GM23338 (cell line): Measurements from ENCODE around the gene TBC1D5. TPM values are rescaled to one million over a fixed set of nuclear protein-coding genes. Genes with fewer than 3 reads are reported as not detected.

Experiments
- ATAC-seq: fragments of 200-7000 bp; cut with Tn5 transposase; 3 replicates; pipeline ENCODE4 v1.9.1; 2020
- DNase-seq: peaks from one replicate; pipeline ENCODE4 v3.0.0-alpha.2; 2015; ENCODE audit warnings: low spot score
- H2AFZ ChIP-seq: fragments of 200-600 bp; sonication (generic); 2 replicates; pipeline ENCODE4 v1.8.0; 2016; ENCODE audit warnings: antibody characterized with exemption, mild to moderate bottlenecking, moderate library complexity
- H3F3A ChIP-seq: fragments of 200-600 bp; sonication (generic); replicated peaks from 2 replicates; pipeline ENCODE4 v1.8.0; 2017; ENCODE audit warnings: antibody characterized with exemption, mixed run types, low read depth
- H3K27ac ChIP-seq: fragments of 200-600 bp; sonication (generic); 2 replicates; pipeline ENCODE4 v1.6.1; 2016; ENCODE audit warnings: low read depth
- H3K27me3 ChIP-seq: fragments of 200-600 bp; sonication (generic); 2 replicates; pipeline ENCODE4 v1.8.0; 2016; ENCODE audit warnings: mild to moderate bottlenecking, mixed run types, moderate library complexity; ENCODE audit not compliant: insufficient read depth
- H3K36me3 ChIP-seq: fragments of 200-600 bp; sonication (generic); 2 replicates; pipeline ENCODE4 v1.8.0; 2016; ENCODE audit warnings: mild to moderate bottlenecking; ENCODE audit not compliant: insufficient read depth
- H3K4me1 ChIP-seq: fragments of 200-600 bp; sonication (generic); 2 replicates; pipeline ENCODE4 v1.8.0; 2016; ENCODE audit warnings: mild to moderate bottlenecking, moderate library complexity; ENCODE audit not compliant: insufficient read depth
- H3K4me2 ChIP-seq: fragments of 200-600 bp; sonication (generic); 2 replicates; pipeline ENCODE4 v1.7.1; 2017; ENCODE audit warnings: mixed run types
- H3K4me3 ChIP-seq: fragments of 200-600 bp; sonication (generic); 2 replicates; pipeline ENCODE4 v1.6.1; 2016; ENCODE audit warnings: mixed run types
- H3K79me2 ChIP-seq: fragments of 200-600 bp; sonication (generic); replicated peaks from 2 replicates; pipeline ENCODE4 v1.8.0; 2017; ENCODE audit warnings: mild to moderate bottlenecking; ENCODE audit not compliant: insufficient read depth
- H3K9me2 ChIP-seq: fragments of 200-600 bp; sonication (generic); 2 replicates; pipeline ENCODE4 v1.8.0; 2017; ENCODE audit not compliant: insufficient read depth
- H4K20me1 ChIP-seq: fragments of 200-600 bp; sonication (generic); replicated peaks from 2 replicates; pipeline ENCODE4 v1.8.0; 2017; ENCODE audit warnings: mild to moderate bottlenecking; ENCODE audit not compliant: insufficient read depth
- H3K27ac Mint-ChIP-seq: 2 replicates; pipeline ENCODE4 v1.8.0; 2020; ENCODE audit warnings: inconsistent platforms, mild to moderate bottlenecking, moderate library complexity, mixed read lengths
- H3K27me3 Mint-ChIP-seq: 3 replicates; pipeline ENCODE4 v1.8.0; 2022; ENCODE audit warnings: low read depth, mild to moderate bottlenecking, moderate library complexity, mixed read lengths, inconsistent platforms; ENCODE audit not compliant: insufficient read depth, poor library complexity
- H3K36me3 Mint-ChIP-seq: 3 replicates; pipeline ENCODE4 v1.8.0; 2021; ENCODE audit warnings: low read depth, mild to moderate bottlenecking, inconsistent platforms, moderate library complexity, mixed read lengths
- H3K4me1 Mint-ChIP-seq: 3 replicates; pipeline ENCODE4 v1.8.0; 2020; ENCODE audit warnings: mild to moderate bottlenecking, inconsistent platforms, mixed read lengths
- H3K4me3 Mint-ChIP-seq: 3 replicates; pipeline ENCODE4 v1.8.0; 2021; ENCODE audit warnings: moderate library complexity, mild to moderate bottlenecking, inconsistent platforms, mixed read lengths
- H3K9me3 Mint-ChIP-seq: 3 replicates; pipeline ENCODE4 v1.8.0; 2020; ENCODE audit warnings: moderate library complexity, mild to moderate bottlenecking, inconsistent platforms, mixed read lengths
- CREB1 ChIP-seq: fragments of 250-450 bp; sonication (Bioruptor Pico); IDR thresholded peaks from 2 replicates; pipeline ENCODE4 v1.5.0; 2020; ENCODE audit warnings: low read depth, mild to moderate bottlenecking, moderate library complexity
- EZH2 ChIP-seq: fragments of 200-600 bp; sonication (generic); IDR thresholded peaks from one replicate; pipeline ENCODE4 v1.8.0; 2017; ENCODE audit warnings: antibody characterized with exemption, mild to moderate bottlenecking, low read depth; ENCODE audit not compliant: unreplicated experiment
- NANOG ChIP-seq: IDR thresholded peaks from 2 replicates; pipeline ENCODE4 v1.6.1; 2016; ENCODE audit warnings: antibody characterized with exemption, borderline replicate concordance
- ZNF114 ChIP-seq: fragments of 250-450 bp; sonication (Bioruptor Pico); IDR thresholded peaks from 2 replicates; pipeline ENCODE4 v1.5.0; 2020; ENCODE audit warnings: mild to moderate bottlenecking, moderate library complexity
- ZNF462 ChIP-seq: fragments of 250-450 bp; sonication (Bioruptor Pico); IDR thresholded peaks from 2 replicates; pipeline ENCODE4 v1.5.0; 2020; ENCODE audit warnings: mild to moderate bottlenecking, moderate library complexity
- polyA plus RNA-seq: library from polyadenylated mRNA; unstranded; fragments of >200 nt; fragmentation: Nextera tagmentation; extraction: Ambion mirVana; gene quantifications from 2 replicates; pipeline ENCODE4 v1.2.1, GENCODE V29; 2016
- total RNA-seq: library from RNA; depleted of rRNA; stranded (reverse); fragments of >200 nt; shearing (Covaris generic); gene quantifications from 2 replicates; pipeline ENCODE4 v1.2.3, GENCODE V29; 2014

TBC1D5 gene
- total and polyA plus RNA-seq, 2 experiments from 2014 or later: 21.8 to 48.1 TPM

GRCh38 chr3:17298038-17298437, 444.4 kb downstream of the TBC1D5 start:
- Mint-ChIP-seq H3K4me1 (no peaks in the 10 kb centered on the region), H3K27me3 (peaks cover 1% of the 10 kb centered on the region), H3K36me3 (no peaks in the 10 kb centered on the region), H3K9me3 (no peaks in the 10 kb centered on the region), H3K27ac (no peak overlapping the region), H3K4me3 (no peak overlapping the region)
- Histone ChIP-seq H3K4me3 (no peak overlapping the region), H3K27ac (no peak overlapping the region), H3K9me2 (no peaks in the 10 kb centered on the region), H3K36me3 (no peaks in the 10 kb centered on the region), H4K20me1 (no peaks in the 10 kb centered on the region), H3K79me2 (no peaks in the 10 kb centered on the region), H3K27me3 (no peaks in the 10 kb centered on the region), H3K4me1 (no peaks in the 10 kb centered on the region), H2AFZ (no peak overlapping the region), H3F3A (no peaks in the 10 kb centered on the region), H3K4me2 (no peak overlapping the region)
- no peak for TF ChIP-seq CREB1 (CRISPR knock-in tag)
- DNase-seq (no peak), ATAC-seq (no peak)

GRCh38 chr3:17292556-17292955, 449.9 kb downstream of the TBC1D5 start:
- H3F3A ChIP-seq: no peaks in the 10 kb centered on the region
- TF ChIP-seq ZNF462 (CRISPR knock-in tag): no peak
- TF ChIP-seq EZH2: no peak
- TF ChIP-seq NANOG: no peak
- no peak for TF ChIP-seq ZNF114 (CRISPR knock-in tag)
- no peak overlapping the region for H3K27ac ChIP-seq
- Mint-ChIP-seq H3K4me1 (no peaks in the 10 kb centered on the region), H3K36me3 (no peaks in the 10 kb centered on the region), H3K4me3 (no peak overlapping the region), H3K27ac (no peak overlapping the region), H3K9me3 (no peaks in the 10 kb centered on the region), H3K27me3 (peaks cover 1% of the 10 kb centered on the region)
- no peaks in the 10 kb centered on the region for H3K4me1 ChIP-seq
- no peak overlapping the region for H3K4me2 ChIP-seq
- H4K20me1 ChIP-seq: no peaks in the 10 kb centered on the region
- no peak overlapping the region for H3K4me3 ChIP-seq
- no peaks in the 10 kb centered on the region for H3K79me2 ChIP-seq
- H2AFZ ChIP-seq: no peak overlapping the region
- no peaks in the 10 kb centered on the region for H3K36me3 ChIP-seq
- ATAC-seq (no peak), DNase-seq (no peak)
- H3K27me3 ChIP-seq: no peaks in the 10 kb centered on the region
- no peaks in the 10 kb centered on the region for H3K9me2 ChIP-seq
